ENCODE data around the gene ADRA2C. TPM values are rescaled to one million over a fixed set of nuclear protein-coding genes. Genes with fewer than 3 reads are reported as not detected.

ADRA2C gene
- total RNA-seq, 1 experiment from 2014 or later, result not detected

DNA sequence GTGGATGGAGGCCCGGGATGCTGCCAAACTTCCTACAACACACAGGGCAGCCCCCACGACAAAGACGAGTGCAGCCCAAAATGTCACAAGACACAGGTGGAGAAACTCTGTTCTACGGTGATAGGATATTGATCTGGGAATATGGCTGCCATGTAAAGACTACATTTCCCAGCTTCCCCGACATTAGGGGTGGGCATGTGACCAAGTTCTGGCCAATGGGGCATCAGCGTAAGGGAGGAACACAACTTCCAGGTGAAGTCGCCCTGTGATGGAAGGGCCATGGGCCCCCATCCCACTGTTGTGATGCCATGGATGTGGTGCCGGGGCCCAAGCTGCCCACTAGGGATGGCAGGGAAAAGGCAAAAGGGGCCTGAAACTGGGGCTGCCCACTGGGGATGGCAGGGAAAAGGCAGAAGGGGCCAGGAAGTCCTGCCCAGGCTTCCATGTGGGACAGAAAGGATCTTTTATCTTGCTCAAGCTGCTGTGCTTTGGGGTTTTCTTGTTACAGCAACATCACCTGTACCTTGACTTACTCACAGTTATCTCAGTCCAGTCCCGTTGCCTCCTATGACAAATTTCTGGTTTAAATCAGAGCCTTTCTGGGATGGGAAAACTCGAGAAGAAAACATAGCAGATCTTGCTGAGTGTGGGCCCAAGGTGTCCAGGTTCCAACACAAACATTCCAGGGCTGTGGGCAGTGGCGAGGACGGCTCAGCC lies 9.7 kb upstream of the ADRA2C start:
- ChIA-PET POLR2A (ENCODE audit: unreplicated experiment) (no interaction called here), CTCF (no interaction called here)
- H3K4me2 ChIP-seq, result no peak overlapping the region
- no peak for DNase-seq
- H3K27me3 ChIP-seq (ENCODE audit: insufficient read depth, low read depth), result peaks cover 91% of the 10 kb centered on the region
- H3K9me3 ChIP-seq (ENCODE audit: insufficient read depth, low read depth), result no peaks in the 10 kb centered on the region
- H3K36me3 ChIP-seq (ENCODE audit: low read depth), result no peaks in the 10 kb centered on the region
- no peaks in the 10 kb centered on the region for H3K79me2 ChIP-seq (ENCODE audit: low read depth)
- intact Hi-C loops (cut with micrococcal nuclease; ENCODE audit: unreplicated experiment), result no loop called here
- no peak overlapping the region for H3K27ac ChIP-seq
- H3K4me3 ChIP-seq, result no peak overlapping the region
- no peaks in the 10 kb centered on the region for H3K4me1 ChIP-seq (replicated peaks; ENCODE audit: insufficient read depth)
- no peak overlapping the region for H2AFZ ChIP-seq
- TF ChIP-seq, protein P1, sequence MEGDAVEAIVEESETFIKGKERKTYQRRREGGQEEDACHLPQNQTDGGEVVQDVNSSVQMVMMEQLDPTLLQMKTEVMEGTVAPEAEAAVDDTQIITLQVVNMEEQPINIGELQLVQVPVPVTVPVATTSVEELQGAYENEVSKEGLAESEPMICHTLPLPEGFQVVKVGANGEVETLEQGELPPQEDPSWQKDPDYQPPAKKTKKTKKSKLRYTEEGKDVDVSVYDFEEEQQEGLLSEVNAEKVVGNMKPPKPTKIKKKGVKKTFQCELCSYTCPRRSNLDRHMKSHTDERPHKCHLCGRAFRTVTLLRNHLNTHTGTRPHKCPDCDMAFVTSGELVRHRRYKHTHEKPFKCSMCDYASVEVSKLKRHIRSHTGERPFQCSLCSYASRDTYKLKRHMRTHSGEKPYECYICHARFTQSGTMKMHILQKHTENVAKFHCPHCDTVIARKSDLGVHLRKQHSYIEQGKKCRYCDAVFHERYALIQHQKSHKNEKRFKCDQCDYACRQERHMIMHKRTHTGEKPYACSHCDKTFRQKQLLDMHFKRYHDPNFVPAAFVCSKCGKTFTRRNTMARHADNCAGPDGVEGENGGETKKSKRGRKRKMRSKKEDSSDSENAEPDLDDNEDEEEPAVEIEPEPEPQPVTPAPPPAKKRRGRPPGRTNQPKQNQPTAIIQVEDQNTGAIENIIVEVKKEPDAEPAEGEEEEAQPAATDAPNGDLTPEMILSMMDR (conservative IDR thresholded peaks at IDR 0.05), result no peak
- TF ChIP-seq EZH2 (IDR thresholded peaks at IDR 0.05; ENCODE audit: low read depth), result no peak
- no peaks in the 10 kb centered on the region for H4K20me1 ChIP-seq (ENCODE audit: insufficient read depth)
- H3K9me2 ChIP-seq (ENCODE audit: insufficient read depth), result no peaks in the 10 kb centered on the region
- H3F3A ChIP-seq (ENCODE audit: insufficient read depth, low read depth), result no peaks in the 10 kb centered on the region
- BruUV-seq (replicated peaks), result no TSS peak

DNA sequence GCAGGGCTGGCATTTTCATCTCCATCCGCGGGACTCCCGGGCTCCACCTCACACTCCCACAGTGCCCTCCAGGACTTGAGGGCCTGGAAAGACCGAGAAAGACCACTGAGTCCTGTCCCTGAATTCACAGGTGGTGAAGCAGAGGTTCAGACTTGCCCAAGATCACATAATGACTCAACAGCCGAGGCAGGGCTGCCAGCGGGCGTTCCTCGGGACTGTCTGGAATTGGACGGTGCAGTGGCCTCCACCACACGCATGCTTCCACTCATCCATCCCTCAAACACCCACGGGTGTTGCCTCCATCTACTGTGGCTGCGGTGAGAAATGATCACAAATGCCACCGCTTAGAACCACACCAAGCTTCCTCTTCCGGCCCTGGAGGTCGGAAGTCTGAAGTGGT lies 6.9 kb upstream of the ADRA2C start:
- H3K36me3 ChIP-seq (ENCODE audit: low read depth), result no peaks in the 10 kb centered on the region
- peaks cover 64% of the 10 kb centered on the region for H3K27me3 ChIP-seq (ENCODE audit: insufficient read depth, low read depth)
- no peak overlapping the region for H3K4me3 ChIP-seq
- H2AFZ ChIP-seq, result no peak overlapping the region
- DNase-seq, result no peak
- no peak overlapping the region for H3K27ac ChIP-seq
- POLR2A ChIA-PET (ENCODE audit: unreplicated experiment), result no interaction called here
- H3K9me3 ChIP-seq (ENCODE audit: insufficient read depth, low read depth), result no peaks in the 10 kb centered on the region
- TF ChIP-seq, protein P1 (conservative IDR thresholded peaks at IDR 0.05), result no peak
- no peak for TF ChIP-seq EZH2 (IDR thresholded peaks at IDR 0.05; ENCODE audit: low read depth)
- H3K4me2 ChIP-seq, result no peak overlapping the region
- no peaks in the 10 kb centered on the region for H3F3A ChIP-seq (ENCODE audit: insufficient read depth, low read depth)
- no peaks in the 10 kb centered on the region for H4K20me1 ChIP-seq (ENCODE audit: insufficient read depth)
- no peaks in the 10 kb centered on the region for H3K9me2 ChIP-seq (ENCODE audit: insufficient read depth)
- no TSS peak for BruUV-seq (replicated peaks)
- H3K4me1 ChIP-seq (replicated peaks; ENCODE audit: insufficient read depth), result no peaks in the 10 kb centered on the region
- CTCF ChIA-PET, result no interaction called here
- H3K79me2 ChIP-seq (ENCODE audit: low read depth), result no peaks in the 10 kb centered on the region
- intact Hi-C loops (cut with micrococcal nuclease; ENCODE audit: unreplicated experiment), result no loop called here

DNA sequence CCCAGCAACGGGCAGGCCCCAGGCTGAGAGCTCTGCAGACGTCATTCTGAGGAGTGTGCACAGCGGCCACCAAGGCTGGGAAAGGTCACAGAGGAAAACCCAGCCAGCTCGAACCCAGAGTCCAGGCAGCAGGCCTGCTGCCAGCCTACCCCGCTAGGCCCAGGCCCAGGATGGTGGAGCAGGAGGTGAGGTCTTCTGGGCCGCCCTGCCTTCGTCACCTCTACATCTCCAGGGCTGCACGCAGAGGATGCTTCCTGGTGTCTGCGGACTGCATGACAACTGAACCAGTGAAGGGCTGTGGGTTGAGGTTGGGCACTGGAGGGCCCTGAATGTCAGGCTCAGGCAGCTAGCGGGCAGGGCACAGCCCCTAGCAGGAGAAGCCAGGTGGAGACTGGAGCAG lies 5.8 kb upstream of the ADRA2C start:
- intact Hi-C loops (cut with micrococcal nuclease; ENCODE audit: unreplicated experiment), result no loop called here
- H3K9me3 ChIP-seq (ENCODE audit: insufficient read depth, low read depth), result no peaks in the 10 kb centered on the region
- CTCF ChIA-PET, result no interaction called here
- no peak for TF ChIP-seq EZH2 (IDR thresholded peaks at IDR 0.05; ENCODE audit: low read depth)
- TF ChIP-seq, protein P1 (conservative IDR thresholded peaks at IDR 0.05), result no peak
- no peak overlapping the region for H2AFZ ChIP-seq
- no TSS peak for BruUV-seq (replicated peaks)
- H3K4me2 ChIP-seq, result no peak overlapping the region
- H3K79me2 ChIP-seq (ENCODE audit: low read depth), result no peaks in the 10 kb centered on the region
- DNase-seq, result no peak
- peaks cover 53% of the 10 kb centered on the region for H3K27me3 ChIP-seq (ENCODE audit: insufficient read depth, low read depth)
- no peaks in the 10 kb centered on the region for H3K9me2 ChIP-seq (ENCODE audit: insufficient read depth)
- H3K4me3 ChIP-seq, result no peak overlapping the region
- H3K36me3 ChIP-seq (ENCODE audit: low read depth), result no peaks in the 10 kb centered on the region
- no peak overlapping the region for H3K27ac ChIP-seq
- no peaks in the 10 kb centered on the region for H4K20me1 ChIP-seq (ENCODE audit: insufficient read depth)
- POLR2A ChIA-PET (ENCODE audit: unreplicated experiment), result no interaction called here
- H3K4me1 ChIP-seq (replicated peaks; ENCODE audit: insufficient read depth), result no peaks in the 10 kb centered on the region
- no peaks in the 10 kb centered on the region for H3F3A ChIP-seq (ENCODE audit: insufficient read depth, low read depth)
